Suppressor macrophage (primary cell): ENCODE data around the gene BPIFA3.
A peak's percentile ranks its signal among the peaks of the same experiment; 100 is the strongest.

ENCODE experiments used
- DNase-seq, 4 experiments: peaks; one replicate each; pipeline ENCODE4 v3.0.0-alpha.2; 2020 to 2022

BPIFA3 gene

GRCh38 chr20:33263784-33264183, 46.6 kb downstream of the BPIFA3 start:
- DNase-seq = no peak

GRCh38 chr20:33267701-33268100, 50.5 kb downstream of the BPIFA3 start:
- DNase-seq = peak; percentile 26 to 66 (median 60)

- DNase-seq = no peak
These were observed 55.2 kb downstream of the BPIFA3 start for GRCh38 chr20:33272155-33272873.

- DNase-seq = no peak
These were observed 56.1 kb downstream of the BPIFA3 start for GRCh38 chr20:33273117-33273851.

- no peak for DNase-seq
These were observed 58.1 kb downstream of the BPIFA3 start for GRCh38 chr20:33275215-33275614.

GRCh38 chr20:33275871-33276270, 58.7 kb downstream of the BPIFA3 start:
- no peak for DNase-seq

- DNase-seq = no peak
These were observed 59.4 kb downstream of the BPIFA3 start for GRCh38 chr20:33276303-33277113.
